ENCODE data around the gene RXRA. TPM values are rescaled to one million over a fixed set of nuclear protein-coding genes. Genes with fewer than 3 reads are reported as not detected.

Gene RXRA
- total RNA-seq, 1 experiment from 2014 or later: 31.6 TPM

DNA sequence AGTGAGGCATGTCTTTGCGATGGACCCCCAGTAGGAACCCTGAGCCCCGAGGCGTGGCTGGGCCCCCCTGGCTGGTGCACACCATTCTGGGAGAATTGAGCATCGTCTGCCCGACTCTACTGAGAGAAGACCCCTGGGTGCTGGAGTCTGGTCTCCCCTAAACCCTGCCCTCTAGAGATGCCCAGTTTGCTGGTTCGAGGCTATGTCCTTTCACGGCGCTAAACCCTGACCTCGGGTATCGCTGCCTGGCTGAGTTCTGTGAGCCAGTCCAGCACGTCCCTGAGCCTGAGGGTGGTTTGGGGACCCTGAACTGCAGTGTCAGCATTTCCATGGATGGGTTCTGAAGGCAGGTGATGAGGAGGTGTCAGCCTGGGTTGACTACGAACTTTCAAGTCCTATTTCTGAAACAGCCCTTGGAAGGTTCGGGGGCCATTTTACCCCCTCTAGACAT, 128.8 kb downstream of the RXRA start:
- no peaks in the 10 kb centered on the region for H3K9me3 ChIP-seq (ENCODE audit: control insufficient read depth, insufficient read depth, low read depth, low read length)
- in situ Hi-C loops (cut with HindIII; ENCODE audit: low pct_unique_long_range_greater_than_20kb, low sequenced_read_pairs) (no loop called here), intact Hi-C loops (cut with micrococcal nuclease; ENCODE audit: unreplicated experiment) (no loop called here)
- no peak for ATAC-seq
- no peaks in the 10 kb centered on the region for H3K27me3 ChIP-seq (ENCODE audit: control insufficient read depth, insufficient read depth, low read length)
- BruUV-seq (replicated peaks): no TSS peak
- H3K4me1 ChIP-seq (ENCODE audit: control insufficient read depth, insufficient read depth, low read length): no peaks in the 10 kb centered on the region
- TF ChIP-seq SIN3A (IDR thresholded peaks at IDR 0.05; ENCODE audit: borderline replicate concordance, insufficient read depth, low read depth, low read length): no peak
- TF ChIP-seq, protein P1, sequence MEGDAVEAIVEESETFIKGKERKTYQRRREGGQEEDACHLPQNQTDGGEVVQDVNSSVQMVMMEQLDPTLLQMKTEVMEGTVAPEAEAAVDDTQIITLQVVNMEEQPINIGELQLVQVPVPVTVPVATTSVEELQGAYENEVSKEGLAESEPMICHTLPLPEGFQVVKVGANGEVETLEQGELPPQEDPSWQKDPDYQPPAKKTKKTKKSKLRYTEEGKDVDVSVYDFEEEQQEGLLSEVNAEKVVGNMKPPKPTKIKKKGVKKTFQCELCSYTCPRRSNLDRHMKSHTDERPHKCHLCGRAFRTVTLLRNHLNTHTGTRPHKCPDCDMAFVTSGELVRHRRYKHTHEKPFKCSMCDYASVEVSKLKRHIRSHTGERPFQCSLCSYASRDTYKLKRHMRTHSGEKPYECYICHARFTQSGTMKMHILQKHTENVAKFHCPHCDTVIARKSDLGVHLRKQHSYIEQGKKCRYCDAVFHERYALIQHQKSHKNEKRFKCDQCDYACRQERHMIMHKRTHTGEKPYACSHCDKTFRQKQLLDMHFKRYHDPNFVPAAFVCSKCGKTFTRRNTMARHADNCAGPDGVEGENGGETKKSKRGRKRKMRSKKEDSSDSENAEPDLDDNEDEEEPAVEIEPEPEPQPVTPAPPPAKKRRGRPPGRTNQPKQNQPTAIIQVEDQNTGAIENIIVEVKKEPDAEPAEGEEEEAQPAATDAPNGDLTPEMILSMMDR (IDR thresholded peaks at IDR 0.05): no peak
- no peak for TF ChIP-seq POLR2AphosphoS5 (IDR thresholded peaks at IDR 0.05; ENCODE audit: low read depth, low read length)
- no peak for TF ChIP-seq TCF7L2 (IDR thresholded peaks at IDR 0.05; ENCODE audit: low read depth, low read length)
- TF ChIP-seq, protein P2, sequence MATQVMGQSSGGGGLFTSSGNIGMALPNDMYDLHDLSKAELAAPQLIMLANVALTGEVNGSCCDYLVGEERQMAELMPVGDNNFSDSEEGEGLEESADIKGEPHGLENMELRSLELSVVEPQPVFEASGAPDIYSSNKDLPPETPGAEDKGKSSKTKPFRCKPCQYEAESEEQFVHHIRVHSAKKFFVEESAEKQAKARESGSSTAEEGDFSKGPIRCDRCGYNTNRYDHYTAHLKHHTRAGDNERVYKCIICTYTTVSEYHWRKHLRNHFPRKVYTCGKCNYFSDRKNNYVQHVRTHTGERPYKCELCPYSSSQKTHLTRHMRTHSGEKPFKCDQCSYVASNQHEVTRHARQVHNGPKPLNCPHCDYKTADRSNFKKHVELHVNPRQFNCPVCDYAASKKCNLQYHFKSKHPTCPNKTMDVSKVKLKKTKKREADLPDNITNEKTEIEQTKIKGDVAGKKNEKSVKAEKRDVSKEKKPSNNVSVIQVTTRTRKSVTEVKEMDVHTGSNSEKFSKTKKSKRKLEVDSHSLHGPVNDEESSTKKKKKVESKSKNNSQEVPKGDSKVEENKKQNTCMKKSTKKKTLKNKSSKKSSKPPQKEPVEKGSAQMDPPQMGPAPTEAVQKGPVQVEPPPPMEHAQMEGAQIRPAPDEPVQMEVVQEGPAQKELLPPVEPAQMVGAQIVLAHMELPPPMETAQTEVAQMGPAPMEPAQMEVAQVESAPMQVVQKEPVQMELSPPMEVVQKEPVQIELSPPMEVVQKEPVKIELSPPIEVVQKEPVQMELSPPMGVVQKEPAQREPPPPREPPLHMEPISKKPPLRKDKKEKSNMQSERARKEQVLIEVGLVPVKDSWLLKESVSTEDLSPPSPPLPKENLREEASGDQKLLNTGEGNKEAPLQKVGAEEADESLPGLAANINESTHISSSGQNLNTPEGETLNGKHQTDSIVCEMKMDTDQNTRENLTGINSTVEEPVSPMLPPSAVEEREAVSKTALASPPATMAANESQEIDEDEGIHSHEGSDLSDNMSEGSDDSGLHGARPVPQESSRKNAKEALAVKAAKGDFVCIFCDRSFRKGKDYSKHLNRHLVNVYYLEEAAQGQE (IDR thresholded peaks at IDR 0.05; ENCODE audit: insufficient read depth in 1 of 2, low read depth in 2 of 2, low read length in 1 of 2): no peak
- POLR2A ChIA-PET: no interaction called here
- no peak overlapping the region for H3K27ac ChIP-seq (ENCODE audit: low read length)
- H3K36me3 ChIP-seq (ENCODE audit: control insufficient read depth, insufficient read depth, low read length): no peaks in the 10 kb centered on the region
- CTCF ChIA-PET: no interaction called here
- DNase-seq (ENCODE audit: low read depth, low spot score): no peak
- H3K4me3 ChIP-seq (ENCODE audit: low read depth in 2 of 2, low read length in 2 of 2): no peak overlapping the region

DNA sequence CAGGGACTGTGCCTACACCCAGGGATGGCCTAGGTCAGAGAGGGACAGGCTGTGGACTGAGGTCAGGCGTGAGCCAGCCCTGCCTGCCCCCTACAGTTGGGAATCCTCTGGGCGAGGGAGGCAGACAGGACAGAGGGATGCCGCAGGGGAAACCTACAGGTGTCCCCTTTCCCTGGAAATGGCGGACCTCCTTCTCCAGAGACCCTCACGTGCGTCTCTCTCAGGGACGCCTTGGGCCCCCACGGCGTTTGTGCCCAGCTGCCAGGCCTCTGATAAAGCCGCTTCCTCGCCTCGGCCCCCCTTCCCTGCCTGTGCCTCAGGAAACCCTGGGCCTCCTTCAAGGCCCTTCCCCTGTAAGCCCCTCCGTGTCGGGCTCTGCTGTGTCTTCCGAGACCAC, 129.3 kb downstream of the RXRA start:
- no peaks in the 10 kb centered on the region for H3K9me3 ChIP-seq (ENCODE audit: control insufficient read depth, insufficient read depth, low read depth, low read length)
- H3K27me3 ChIP-seq (ENCODE audit: control insufficient read depth, insufficient read depth, low read length): no peaks in the 10 kb centered on the region
- no peak overlapping the region for H3K27ac ChIP-seq (ENCODE audit: low read length)
- no peaks in the 10 kb centered on the region for H3K4me1 ChIP-seq (ENCODE audit: control insufficient read depth, insufficient read depth, low read length)
- no peak overlapping the region for H3K4me3 ChIP-seq (ENCODE audit: low read depth in 2 of 2, low read length in 2 of 2)
- in situ Hi-C loops (cut with HindIII; ENCODE audit: low pct_unique_long_range_greater_than_20kb, low sequenced_read_pairs): no loop called here
- ChIA-PET CTCF (no interaction called here), POLR2A (no interaction called here)
- ATAC-seq (no peak), DNase-seq (ENCODE audit: low read depth, low spot score) (no peak)
- TF ChIP-seq, protein P2 (IDR thresholded peaks at IDR 0.05; ENCODE audit: insufficient read depth in 1 of 2, low read depth in 2 of 2, low read length in 1 of 2): no peak
- TF ChIP-seq TCF7L2 (IDR thresholded peaks at IDR 0.05; ENCODE audit: low read depth, low read length) (no peak), SIN3A (IDR thresholded peaks at IDR 0.05; ENCODE audit: borderline replicate concordance, insufficient read depth, low read depth, low read length) (no peak)
- TF ChIP-seq, protein P1 (IDR thresholded peaks at IDR 0.05): no peak
- no peaks in the 10 kb centered on the region for H3K36me3 ChIP-seq (ENCODE audit: control insufficient read depth, insufficient read depth, low read length)
- intact Hi-C loops (cut with micrococcal nuclease; ENCODE audit: unreplicated experiment): no loop called here
- BruUV-seq (replicated peaks): no TSS peak

All from Panc1 (cell line).